Measurements from ENCODE around the gene MT1M. TPM values are rescaled to one million over a fixed set of nuclear protein-coding genes. Genes with fewer than 3 reads are reported as not detected.

Gene MT1M
- polyA plus RNA-seq, 2 of the 4 experiments (the other 2 are of a cell fraction) = not detected

- Histone ChIP-seq H3K4me3 (no peak overlapping the region), H3K27ac (no peak overlapping the region), H3K9me3 (no peaks in the 10 kb centered on the region), H3K4me2 (no peak overlapping the region), H3K4me1 (peaks cover 14% of the 10 kb centered on the region)
- WGBS (ENCODE audit: missing lambda C conversion rate) = 89% methylated on average over 2 of the region's 2 CpGs
- ATAC-seq (no peak), FAIRE-seq (no peak), DNase-seq (ENCODE audit: low read depth in 1 of 2, low spot score in 1 of 2) (no peak)
- ChIA-PET POLR2A (interaction anchor here (0.6 to 2.3 kb wide), 2 partner anchors 14 to 34 kb away, joined by 6 to 23 read pairs; partner anchors contain the start of gene MT2A), CTCF (interaction anchor here (0.7 to 5.3 kb wide), 7 partner anchors 11 to 78 kb away, joined by 3 to 18 read pairs (median 4); partner anchors contain the start of gene MT2A)
- no peak for TF ChIP-seq POLR2A (IDR thresholded peaks at IDR 0.05; ENCODE audit: low read length)
Observed at GRCh38 chr16:56623637-56624036, 8.8 kb upstream of the MT1M start.

GRCh38 chr16:56625140-56625942 lies 7.1 kb upstream of the MT1M start, which contains the start of gene MT1E:
Gene MT1E, plus strand, starts transcription at chr16:56625781. Its CDS starts 71 bp downstream, at chr16:56625852.
- FAIRE-seq (no peak), DNase-seq (ENCODE audit: low read depth in 1 of 2, low spot score in 1 of 2) (no peak), ATAC-seq (no peak)
- TF ChIP-seq CHD4 (IDR thresholded peaks at IDR 0.05; ENCODE audit: borderline replicate concordance) (no peak), RARB (CRISPR knock-in tag; IDR thresholded peaks at IDR 0.05) (no peak), RAD21 (conservative IDR thresholded peaks at IDR 0.05 in 1 of 2, IDR thresholded peaks at IDR 0.05 in 1 of 2) (no peak)
- ChIA-PET POLR2A (interaction anchor here (0.7 to 2.3 kb wide), 2 partner anchors 16 to 18 kb away, joined by 5 to 23 read pairs; partner anchors contain the start of gene MT2A), CTCF (interaction anchor here (0.8 to 5.3 kb wide), 7 partner anchors 14 to 111 kb away, joined by 3 to 18 read pairs (median 3); partner anchors contain the start of gene MT1A)
- Histone ChIP-seq H3K27ac (peak within 1 kb of the TSS; percentile 72 to 86), H3K4me1 (peaks cover 14% of the 10 kb centered on the region), H3K4me2 (no peak within 1 kb of the TSS), H3K4me3 (no peak within 1 kb of the TSS), H3K9me3 (no peaks in the 10 kb centered on the region)
- 93% methylated on average over 59 of the region's 62 CpGs for WGBS (ENCODE audit: missing lambda C conversion rate)

- TF ChIP-seq MYC (IDR thresholded peaks at IDR 0.05; ENCODE audit: borderline replicate concordance, low read length) = no peak
- no peak for TF ChIP-seq FOSL2 (IDR thresholded peaks at IDR 0.05)
- TF ChIP-seq FOSL2 (CRISPR knock-in tag; IDR thresholded peaks at IDR 0.05) = no peak
- TF ChIP-seq HOXA7 (CRISPR knock-in tag; IDR thresholded peaks at IDR 0.05) = no peak
- no peak for TF ChIP-seq RAD21 (conservative IDR thresholded peaks at IDR 0.05 in 1 of 2, IDR thresholded peaks at IDR 0.05 in 1 of 2)
- TF ChIP-seq HDAC2 (IDR thresholded peaks at IDR 0.05) = no peak
- TF ChIP-seq CEBPB (IDR thresholded peaks at IDR 0.05) = no peak
- TF ChIP-seq CTCF (IDR thresholded peaks at IDR 0.05) = no peak
- no peak for TF ChIP-seq HEYL (CRISPR knock-in tag; IDR thresholded peaks at IDR 0.05)
- no peak for TF ChIP-seq ELK1 (IDR thresholded peaks at IDR 0.05; ENCODE audit: low read depth, low read length)
- TF ChIP-seq REST (IDR thresholded peaks at IDR 0.05) = no peak
- TF ChIP-seq FOXS1 (CRISPR knock-in tag; IDR thresholded peaks at IDR 0.05) = no peak
- ChIA-PET CTCF (interaction anchor here (0.8 to 5.3 kb wide), 7 partner anchors 13 to 112 kb away, joined by 3 to 18 read pairs (median 3); partner anchors contain the start of gene MT1A), POLR2A (interaction anchor here (1.7 kb wide), 1 partner anchor 17 kb away, joined by 19 read pairs; the partner anchor contains the start of gene MT2A)
- Histone ChIP-seq H3K27ac (peak overlapping the region in 1 of 2 experiments; percentile 86; a peak in 4 of 6 replicates), H3K4me2 (no peak overlapping the region), H3K4me3 (no peak overlapping the region), H3K4me1 (peaks cover 14% of the 10 kb centered on the region), H3K9me3 (no peaks in the 10 kb centered on the region)
- 91% methylated on average over 16 of the region's 16 CpGs for WGBS (ENCODE audit: missing lambda C conversion rate)
- no peak for FAIRE-seq
- peak; percentile 15 to 22; a peak in 2 of 6 replicates for ATAC-seq
- DNase-seq (ENCODE audit: low read depth in 1 of 2, low spot score in 1 of 2) = no peak
Observed at GRCh38 chr16:56625943-56626654, 6.4 kb upstream of the MT1M start.
